GM12873 (cell line): Measurements from ENCODE around the gene PAFAH2.

ENCODE experiments used
- CTCF ChIP-seq: IDR thresholded peaks from 2 replicates; pipeline ENCODE4 v1.5.1; 2012; ENCODE audit warnings: low read depth, mild to moderate bottlenecking, moderate library complexity, low read length, control low read depth; ENCODE audit not compliant: insufficient read depth; ENCODE audit errors: missing control alignments

Gene PAFAH2

GRCh38 chr1:25912076-25912831 lies 85.6 kb downstream of the PAFAH2 start:
- no peak for TF ChIP-seq CTCF

GRCh38 chr1:25911162-25911561 lies 86.7 kb downstream of the PAFAH2 start:
- no peak for TF ChIP-seq CTCF
